Fibroblast of skin of left quadriceps (primary cell): Measurements from ENCODE around the gene NRN1.

ENCODE experiments used
- DNase-seq, 2 experiments: peaks; one replicate each; pipeline ENCODE4 v3.0.0-alpha.2; 2013; ENCODE audit warnings: low read depth in 2 of 2

Gene NRN1

DNA sequence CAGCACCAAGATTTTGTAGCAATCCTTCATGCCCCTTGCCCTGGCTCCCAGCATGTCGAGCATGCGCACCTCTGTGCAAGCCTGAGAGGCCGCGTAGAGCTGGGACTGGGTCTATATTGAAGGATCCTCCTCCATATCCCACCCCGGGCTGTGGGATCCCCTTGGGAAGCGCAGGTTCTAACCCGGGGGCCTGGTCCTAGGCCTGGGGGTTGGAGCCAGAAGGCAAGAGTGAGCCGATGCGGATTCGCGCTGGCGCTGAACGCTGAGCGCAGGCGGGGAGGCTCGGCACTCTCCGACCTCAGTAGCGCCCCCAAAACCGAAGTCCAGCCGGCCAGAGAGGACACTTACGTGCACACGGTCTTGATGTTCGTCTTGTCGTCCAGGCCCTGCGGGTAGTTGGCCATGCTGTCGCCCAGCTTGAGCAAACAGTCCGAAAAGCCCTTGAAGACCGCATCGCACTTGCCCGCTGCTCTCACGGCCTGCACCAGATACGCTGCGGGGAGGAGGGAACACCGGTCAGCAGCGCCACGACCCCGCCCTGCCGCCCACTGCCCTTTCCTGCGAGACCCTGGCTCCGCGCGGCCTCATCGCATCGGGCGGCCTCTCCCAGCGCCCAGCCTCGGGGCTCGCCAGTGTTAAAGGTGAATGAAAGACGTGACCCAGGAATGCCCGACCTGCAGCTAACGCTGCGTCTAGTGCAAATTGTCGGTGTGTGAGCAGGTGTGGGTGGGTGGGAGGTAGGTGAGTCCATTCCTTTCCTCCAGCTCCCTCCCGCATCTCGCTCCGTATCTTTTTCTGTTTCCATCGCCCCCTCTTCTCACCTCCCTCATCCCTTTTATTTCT is 4.5 kb downstream of the NRN1 start:
- no peak for DNase-seq

DNA sequence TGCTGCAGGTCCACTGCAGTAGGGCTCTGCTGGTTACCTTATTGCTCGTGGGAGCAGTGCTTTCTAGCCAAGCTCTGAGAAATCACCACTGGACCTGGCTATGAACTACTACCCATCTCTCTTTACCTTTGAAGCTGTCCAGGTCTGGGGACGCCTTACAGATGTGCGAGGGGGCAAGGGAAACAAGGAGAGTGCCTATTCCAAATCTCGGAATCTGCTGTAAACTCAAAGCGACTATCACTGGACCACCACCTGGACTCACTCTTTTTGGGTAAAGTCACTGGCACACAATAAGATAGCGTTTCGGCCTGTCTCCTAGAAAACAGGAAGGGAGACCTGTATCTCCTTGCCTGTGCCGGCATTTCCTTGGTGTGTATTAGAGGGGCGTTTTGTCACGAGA is 5.3 kb downstream of the NRN1 start:
- no peak for DNase-seq

DNA sequence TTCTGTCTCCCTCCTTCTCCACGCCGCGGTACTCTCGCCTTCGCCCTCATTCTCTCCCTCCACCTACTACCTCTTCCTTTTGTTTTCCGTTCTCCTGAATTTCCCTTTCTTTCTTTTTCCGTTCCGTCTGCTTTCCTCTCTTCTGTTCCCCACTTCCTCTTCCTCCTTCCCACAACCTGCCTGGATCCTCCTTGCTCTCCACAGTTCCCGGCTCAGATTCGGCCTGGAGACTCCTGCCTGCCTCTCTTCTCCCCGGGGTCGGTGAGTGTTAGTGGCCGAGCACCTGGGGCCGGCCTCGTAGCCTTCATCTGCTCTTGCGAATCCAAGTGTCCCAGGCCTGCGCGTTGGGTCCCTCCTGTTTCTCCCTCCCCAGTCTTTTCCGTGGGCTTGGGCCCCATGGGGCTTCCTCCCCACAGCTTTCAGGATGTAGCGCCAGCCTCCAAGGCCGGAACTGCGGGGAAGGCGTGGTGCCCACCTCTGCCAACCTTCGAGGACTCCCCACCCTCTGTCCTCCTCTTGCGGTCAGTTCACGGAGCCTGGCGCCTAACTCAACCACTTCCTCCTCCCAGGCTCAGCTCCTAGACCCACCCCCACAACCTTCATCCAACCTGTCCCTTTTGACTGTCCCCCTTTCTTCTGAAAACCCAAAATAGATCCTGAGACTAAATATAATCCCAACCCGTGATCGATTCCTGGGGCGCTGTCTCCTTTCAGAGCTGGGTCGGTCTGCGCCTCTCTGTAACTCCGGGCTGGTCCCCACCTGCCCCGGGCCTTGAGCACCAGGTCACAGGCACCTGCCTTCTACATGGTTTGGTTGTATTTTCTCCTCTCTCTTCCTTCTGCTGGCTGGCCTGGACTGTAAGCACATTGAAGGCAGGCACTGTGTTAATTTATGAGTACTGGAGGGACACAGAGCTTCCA is 6.8 kb downstream of the NRN1 start:
- no peak for DNase-seq

DNA sequence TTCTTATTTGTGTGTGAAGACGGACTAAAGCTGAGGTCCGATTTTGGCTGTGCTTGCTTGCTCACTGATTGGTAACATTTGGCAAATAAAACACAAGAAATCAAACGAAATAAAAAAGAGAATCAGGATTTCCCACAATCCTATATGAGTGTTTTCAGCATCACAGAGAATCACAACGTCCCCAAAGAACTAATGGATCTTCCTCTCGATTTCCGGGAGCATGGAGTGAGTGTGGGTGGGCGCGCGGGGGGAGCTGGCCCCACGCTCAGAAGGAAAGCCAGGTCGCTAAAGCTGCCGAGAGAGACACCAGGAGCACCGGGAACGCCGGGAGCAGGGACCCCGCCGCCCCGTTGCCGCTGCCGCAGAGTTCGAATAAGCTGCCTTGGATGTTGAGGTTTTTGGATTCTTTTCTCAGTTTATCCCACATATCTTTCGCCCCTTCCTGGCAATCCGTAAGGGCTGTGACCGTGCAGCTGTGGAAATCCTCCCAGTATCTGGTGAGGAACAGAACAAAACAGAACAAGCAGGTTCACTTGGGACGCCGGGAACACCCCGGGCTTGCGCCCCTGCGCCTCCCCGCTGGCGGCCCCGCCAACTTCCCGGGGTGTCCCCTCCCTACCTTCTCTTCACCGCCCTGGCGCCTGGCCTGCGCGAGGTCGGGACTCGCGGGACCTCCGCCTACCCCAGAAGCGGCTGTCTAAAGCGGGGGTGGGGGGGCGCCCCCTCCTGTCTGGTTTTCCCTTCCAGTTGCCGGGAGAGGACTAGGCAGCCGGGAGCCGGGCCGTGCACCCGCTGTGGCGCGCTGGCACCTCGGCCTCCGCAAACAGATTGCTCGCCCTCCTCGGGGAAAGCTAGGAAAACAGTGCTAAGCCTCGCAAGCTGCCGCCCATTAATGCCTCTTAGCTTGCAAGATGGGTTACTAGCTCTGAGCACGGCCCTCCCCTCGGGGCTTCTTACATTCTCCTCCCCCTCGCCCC is 7.7 kb downstream of the NRN1 start:
- DNase-seq: no peak

DNA sequence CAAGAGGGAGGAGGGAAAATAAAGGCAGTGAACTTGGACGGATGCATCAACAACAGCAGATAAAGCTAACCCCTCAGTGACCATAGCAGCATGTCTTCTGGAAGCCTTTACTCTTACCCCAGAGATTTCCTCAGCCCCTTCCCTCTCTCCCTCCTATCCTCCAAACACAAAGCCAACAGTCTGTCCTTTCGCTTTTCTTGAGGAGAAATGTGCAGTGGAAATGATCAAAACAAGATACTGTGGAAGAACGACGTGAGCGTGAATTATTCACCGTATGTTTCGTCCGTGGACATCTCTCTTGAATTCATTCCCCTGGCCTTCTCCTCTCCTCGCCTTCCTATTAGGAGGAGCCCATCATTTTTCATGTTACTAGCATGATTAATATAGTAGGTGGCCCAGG is 8.5 kb downstream of the NRN1 start:
- DNase-seq: no peak

DNA sequence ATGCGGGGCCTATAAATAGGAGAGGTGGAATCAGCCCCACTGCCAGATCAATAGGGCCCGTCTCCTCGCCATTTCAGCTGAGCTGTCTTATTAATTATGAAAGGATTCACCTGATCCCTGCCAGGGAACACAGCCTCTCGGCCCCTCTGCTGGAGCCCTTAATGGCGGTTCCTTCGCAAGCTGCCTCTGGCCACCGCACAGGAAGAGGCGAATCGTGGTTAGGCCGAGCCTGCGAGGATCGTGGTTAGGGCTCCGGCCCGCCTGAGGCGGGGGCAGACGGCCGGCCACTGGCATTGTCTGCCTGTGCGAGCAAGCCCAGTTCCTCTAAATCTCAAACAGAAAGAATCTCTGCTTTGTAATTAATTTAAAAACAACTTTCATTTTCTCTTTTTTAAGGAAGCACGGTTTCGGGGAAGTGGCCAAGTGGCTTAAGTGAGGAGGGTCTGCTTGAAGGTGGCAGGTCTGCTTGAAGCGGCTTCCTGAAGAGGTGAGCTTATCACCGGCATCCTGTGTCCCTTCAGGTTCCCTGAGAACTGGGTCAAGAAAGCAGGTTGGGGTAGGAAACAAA is 9.2 kb downstream of the NRN1 start:
- no peak for DNase-seq

DNA sequence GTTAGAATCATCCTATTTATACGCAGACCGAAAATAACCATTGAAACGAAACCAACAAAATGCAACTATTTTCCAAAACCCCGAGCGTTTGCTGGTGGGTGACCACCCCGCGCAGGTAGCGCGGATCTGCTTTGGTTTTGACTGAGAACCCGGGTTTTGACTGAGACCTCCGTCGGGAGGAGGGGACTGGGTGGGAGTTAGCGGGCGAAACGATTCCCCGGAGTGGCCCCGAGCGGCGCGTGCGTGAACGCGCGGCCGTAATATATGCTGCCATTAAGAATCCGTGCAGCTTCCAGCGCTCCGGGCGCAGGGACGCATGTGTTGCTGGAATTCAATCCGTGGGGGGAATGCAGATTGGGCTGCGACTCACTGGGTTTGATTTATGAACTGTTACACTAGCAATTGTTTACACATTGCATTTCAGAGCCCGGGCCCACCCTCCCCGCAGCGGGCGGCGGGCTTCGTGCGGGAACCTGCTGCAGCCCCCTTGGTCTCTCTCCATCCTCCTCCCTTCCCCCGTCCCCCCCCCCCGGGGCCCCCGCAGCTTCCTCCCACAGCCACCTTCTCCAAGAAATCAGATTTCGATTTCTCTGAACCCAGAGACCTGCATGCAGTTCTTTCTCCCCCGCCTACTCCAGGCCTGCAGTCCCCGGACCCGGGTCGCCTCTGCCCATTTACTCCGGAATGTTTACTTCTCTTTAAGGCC is 9.9 kb downstream of the NRN1 start:
- peak; percentile 84 for DNase-seq

DNA sequence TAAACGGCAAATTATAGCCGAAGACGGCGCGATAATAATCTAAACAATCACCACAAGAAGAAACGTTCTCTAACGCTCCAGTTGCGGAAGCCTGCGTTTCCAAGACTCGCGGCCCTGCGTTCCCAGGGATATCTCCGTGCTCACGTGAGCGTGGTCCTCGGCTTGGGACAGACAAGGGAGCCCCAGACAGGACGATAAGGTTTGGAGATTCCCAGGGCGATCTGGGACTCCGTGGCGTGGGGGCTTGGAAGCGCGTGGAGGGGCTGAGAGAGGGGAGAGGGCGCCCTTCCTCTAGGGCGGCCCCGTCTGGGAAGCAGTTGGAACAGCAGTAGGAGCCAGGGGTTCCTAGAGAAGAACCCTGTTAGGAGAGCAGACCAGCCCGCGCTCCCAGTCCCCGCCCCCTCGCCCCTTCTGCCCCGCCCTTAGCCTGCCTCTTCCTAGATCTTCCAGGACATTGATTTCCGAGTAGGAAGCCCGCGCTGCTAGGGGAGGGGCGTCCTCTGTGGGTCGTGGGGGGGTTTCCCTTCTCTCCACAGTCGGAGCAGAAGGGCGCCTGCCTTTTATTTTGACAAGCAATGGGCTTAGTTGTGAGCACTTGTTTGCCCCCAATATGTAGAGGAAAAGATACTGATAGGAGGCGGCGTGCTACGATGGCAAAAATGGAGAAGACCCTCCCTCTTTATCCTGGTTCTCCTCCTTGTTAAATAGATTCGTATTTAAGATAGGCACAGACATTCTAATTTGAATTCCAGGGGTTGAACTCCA is 10.6 kb downstream of the NRN1 start:
- DNase-seq: peak; percentile 80 to 82

DNA sequence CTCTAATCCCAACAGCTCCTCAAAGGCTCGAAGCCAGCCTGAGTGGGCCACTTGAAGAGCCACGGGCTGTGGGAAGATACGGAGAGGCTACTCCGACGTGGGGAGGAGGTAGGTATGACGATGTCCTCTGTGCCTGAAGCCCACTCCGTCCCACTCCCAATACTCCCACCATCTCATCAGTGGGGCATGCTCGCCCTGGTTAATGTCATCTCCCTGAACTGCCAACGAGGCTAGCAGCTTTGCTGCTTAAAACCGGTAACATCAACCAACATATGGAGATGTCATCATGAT is 11.1 kb downstream of the NRN1 start:
- DNase-seq: no peak

DNA sequence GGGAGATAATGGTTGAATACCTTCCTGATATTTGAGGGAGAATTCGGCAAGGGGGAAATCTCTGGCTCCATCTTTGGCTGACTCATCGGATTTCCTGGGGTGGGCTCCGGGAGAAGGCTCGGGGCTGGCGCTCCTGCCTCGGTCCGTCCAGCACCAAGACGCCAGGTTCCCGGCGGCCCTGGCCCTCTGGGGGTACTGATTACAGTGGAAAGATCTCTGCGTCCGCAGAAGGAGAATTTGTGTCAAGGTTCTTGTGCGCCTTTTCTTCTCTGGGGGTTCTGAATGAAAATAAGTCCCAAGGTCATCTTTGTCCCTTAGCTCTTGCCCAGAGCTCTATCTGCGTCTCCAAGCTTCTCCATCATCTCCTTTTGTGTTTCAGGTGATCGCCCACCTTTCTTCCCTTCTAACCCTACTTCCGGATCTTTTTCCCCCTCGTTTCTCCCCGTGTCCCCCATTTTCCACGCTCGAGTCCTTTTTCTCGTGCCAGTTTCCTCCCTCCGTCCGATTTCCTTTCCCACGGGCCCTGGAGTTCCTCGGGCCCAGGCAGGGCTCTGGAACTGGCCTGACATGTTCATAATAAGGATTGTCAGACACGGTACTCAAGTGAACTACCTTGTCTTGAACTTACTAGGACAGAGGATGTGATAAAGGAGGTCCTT is 11.6 kb downstream of the NRN1 start:
- DNase-seq: no peak

DNA sequence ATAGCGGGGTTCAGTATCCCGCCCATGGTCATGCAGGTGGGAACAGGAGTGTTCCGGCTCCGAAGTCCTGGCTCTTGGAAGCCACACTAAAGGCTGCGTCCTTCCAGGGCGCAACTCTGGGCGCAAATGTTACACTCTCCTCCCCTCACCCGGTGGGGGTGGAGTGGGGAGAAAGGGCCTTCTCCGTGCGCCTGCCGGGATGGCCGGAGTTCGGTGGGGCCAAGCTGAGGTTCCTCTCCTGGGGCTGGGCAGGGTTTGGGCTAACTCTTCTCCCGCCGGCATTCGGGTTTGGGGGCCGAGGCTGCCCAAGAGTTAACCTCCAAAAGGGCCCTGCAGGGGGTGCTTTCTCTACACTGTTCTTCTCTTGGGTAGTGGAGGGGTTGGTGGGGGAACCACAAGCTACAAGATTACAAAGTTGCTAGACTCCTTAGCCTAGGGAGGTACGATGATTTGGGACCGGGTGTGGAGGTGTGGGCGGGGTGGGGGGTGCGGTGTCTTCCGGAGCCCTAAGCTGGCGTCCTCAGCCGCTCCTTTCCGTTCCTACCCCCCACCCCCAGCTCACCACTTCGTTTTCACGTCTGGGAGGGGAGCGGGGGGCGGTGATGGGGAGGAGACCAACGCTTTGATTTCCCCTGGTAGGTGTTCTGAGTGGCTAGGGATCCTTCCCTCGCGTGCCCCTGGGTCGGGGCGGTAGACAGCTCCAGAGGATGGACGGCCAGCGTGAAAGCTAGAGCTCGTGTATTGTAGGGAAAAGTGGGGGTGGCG is 12.3 kb downstream of the NRN1 start:
- DNase-seq: no peak

DNA sequence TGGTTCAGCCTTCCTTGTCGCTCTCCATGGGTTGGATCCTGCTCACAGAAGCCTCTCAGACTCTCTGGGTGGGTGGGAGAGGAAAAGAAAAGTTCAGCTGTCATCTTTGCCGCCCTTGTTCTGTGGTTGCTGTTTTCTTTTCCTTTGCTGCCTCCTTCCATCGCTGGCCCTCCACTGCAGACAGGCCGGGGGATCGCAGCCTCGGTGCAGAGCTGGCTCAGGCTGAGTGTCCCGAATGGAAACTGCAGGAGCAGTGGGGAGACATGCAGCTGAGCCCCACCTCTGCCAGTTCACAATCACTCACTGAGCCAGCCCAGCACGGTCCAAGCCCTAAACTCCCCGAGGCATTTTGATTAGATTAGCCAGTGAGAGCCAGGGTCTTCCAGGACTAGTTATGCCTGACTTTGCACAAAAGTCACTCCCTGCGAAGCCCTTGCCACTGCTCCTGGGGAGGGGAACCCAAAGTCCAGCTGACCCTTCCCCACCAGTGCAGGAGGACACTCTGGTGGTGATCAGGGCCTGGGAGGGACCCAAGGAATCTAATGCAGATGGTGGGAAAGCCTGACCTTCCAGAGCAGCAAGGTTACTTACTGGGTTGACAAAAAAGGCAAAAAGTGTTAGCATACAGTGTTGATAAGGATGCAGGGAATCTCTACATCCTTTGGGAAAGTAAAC is 14.0 kb downstream of the NRN1 start:
- DNase-seq: no peak

DNA sequence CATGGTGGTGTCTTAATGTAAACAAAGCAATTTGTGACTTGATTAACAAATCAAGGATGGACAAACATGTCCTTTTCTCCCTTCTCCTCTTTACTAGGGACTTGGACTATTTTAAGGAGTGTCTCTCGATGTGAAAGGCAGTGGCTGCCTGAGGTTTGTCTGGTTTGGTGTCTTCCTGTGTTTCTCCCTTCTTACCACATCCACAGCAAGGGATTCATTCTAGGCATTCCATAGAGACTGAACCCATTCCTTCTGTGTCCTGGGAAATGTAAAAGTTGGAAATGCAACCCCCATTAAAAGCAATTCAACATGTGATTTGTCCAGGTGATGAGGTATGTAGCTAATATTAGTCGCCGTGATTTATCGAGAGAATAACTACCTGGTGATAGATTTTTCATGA is 15.9 kb downstream of the NRN1 start:
- no peak for DNase-seq

DNA sequence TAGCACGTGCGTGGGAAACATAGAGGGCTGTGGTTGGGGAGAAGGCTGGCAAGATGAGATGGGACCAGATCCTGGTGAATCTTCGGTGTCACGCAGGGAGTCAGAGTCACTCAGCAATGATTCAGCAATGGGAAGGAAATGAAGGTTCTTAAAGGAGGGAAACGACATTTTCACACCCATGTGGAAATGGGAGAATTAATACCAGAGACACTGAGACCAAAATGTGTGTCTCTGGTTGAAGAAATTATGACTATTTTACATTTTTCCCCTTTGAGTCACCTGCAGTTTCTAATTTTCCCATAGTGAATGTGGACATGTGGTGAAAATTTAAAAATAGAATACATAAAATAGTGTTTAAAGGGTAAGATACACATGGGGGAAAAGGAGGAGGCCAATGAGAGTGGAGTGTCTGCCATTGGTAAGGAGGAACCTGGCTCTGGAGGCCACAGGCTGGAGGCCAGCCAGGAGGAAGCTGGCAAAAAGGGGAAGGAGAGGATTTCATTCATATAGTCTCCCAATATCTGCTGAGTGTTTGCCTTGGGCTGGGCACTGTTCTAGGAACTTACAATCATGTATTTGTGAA is 17.5 kb downstream of the NRN1 start:
- DNase-seq: peak; percentile 84 to 85

DNA sequence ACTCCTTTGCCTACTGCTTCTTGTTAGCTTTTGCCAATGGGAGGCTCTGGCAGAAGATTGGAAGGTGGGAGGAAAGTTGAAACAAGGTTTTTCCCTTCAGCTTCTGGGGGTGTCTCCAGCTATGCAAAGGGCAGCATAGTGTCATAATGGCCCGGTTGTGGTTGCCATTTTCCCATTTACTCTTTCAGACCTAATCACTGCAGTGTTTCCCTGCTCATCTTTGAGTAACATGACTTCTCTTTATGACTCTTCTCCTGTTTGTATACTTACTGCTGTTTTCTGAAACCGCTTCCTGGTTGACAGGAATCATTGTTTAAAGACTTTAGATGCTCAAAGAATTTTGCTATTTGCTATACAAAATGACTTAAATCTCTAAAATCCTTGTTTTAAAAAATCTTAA is 19.9 kb downstream of the NRN1 start:
- no peak for DNase-seq

DNA sequence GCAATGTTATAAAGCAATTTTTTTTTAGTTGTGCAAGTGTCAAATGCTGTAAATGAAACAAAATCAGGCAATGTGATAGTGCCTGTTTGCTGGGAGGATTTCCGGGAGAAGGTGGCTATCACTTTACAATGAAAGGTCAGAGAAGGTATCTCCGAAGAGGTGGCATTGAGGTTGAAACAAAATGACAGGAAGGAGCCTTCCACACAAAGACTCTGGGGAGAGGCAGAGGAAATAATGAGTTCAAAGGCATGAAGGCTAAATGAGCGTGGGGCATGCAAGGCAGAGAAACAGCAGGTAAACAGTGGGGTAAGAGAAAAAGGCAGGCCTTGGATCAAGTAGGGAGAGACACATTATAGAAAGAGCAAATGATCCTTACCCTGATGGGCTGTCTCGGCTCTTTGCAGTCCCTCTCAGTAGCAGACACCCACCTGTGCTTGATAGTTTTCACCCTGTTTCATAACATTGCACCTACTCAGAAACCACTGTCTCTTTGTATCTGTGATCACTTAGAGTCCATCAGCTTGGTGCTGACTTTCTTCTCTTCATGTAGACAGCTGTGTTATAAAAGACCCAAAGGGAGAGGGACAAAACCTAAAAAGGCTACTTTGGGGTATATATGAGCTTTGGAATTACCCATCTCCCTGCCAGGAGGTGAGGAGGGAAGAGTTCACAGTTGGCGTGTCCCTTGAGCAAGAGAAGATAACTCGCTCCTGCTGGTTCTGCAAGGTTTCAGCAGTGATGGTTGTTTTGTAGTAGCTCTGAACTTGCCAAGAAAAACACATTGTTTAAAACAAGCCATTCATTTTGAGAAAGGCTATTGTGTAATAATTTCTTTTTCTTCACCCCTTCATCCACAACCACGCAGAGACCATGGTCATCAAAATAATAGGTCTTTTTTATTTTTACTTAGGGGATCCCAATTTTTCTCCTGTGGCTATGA is 22.3 kb downstream of the NRN1 start:
- DNase-seq: no peak
